ENCODE measurements around the gene NTRK2. TPM values are rescaled to one million over a fixed set of nuclear protein-coding genes. Genes with fewer than 3 reads are reported as not detected.

The NTRK2 gene
- total and polyA plus RNA-seq, 7 donors: 0.46 to 3.0 (median 2.1) TPM

- no peaks in the 10 kb centered on the region for H3K27me3 ChIP-seq
- H3K36me3 ChIP-seq: no peaks in the 10 kb centered on the region
- H3K4me3 ChIP-seq: no peak overlapping the region
- WGBS, 2 donors: 72 to 85% methylated on average over 9 of the region's 9 CpGs
- no peak overlapping the region for H3K27ac ChIP-seq
- intact Hi-C loops (cut with DNase I): no loop called here
- H3K9me3 ChIP-seq: no peaks in the 10 kb centered on the region
- no peak for DNase-seq
- TF ChIP-seq CTCF (IDR thresholded peaks at IDR 0.05): no peak
- no peak for TF ChIP-seq POLR2A (IDR thresholded peaks at IDR 0.05)
- TF ChIP-seq POLR2AphosphoS5 (IDR thresholded peaks at IDR 0.05): no peak
- peaks cover 0 to 9% (median 0%) of the 10 kb centered on the region in 4 donors for H3K4me1 ChIP-seq
Measured at GRCh38 chr9:84839541-84839940, 170.0 kb downstream of the NTRK2 start.

- Histone ChIP-seq H3K27ac (no peak overlapping the region), H3K9me3 (no peaks in the 10 kb centered on the region), H3K36me3 (no peaks in the 10 kb centered on the region), H3K4me1 (peaks cover 0 to 9% (median 0%) of the 10 kb centered on the region in 4 donors), H3K4me3 (no peak overlapping the region), H3K27me3 (no peaks in the 10 kb centered on the region)
- WGBS, 2 donors: 89 to 92% methylated on average over 5 of the region's 5 CpGs
- intact Hi-C loops (cut with DNase I): no loop called here
- DNase-seq: no peak
- TF ChIP-seq EP300 (IDR thresholded peaks at IDR 0.05): no peak
- no peak for TF ChIP-seq POLR2A (IDR thresholded peaks at IDR 0.05)
- TF ChIP-seq CTCF (IDR thresholded peaks at IDR 0.05): no peak
- no peak for TF ChIP-seq POLR2AphosphoS5 (IDR thresholded peaks at IDR 0.05)
Measured at GRCh38 chr9:84841931-84842330, 172.4 kb downstream of the NTRK2 start.

- intact Hi-C loops (cut with DNase I): no loop called here
- 32 to 64% methylated on average over 5 of the region's 5 CpGs for WGBS, 2 donors
- Histone ChIP-seq H3K36me3 (no peaks in the 10 kb centered on the region), H3K27me3 (no peaks in the 10 kb centered on the region), H3K4me1 (peaks cover 0 to 9% (median 0%) of the 10 kb centered on the region in 4 donors), H3K4me3 (no peak overlapping the region), H3K27ac (no peak overlapping the region), H3K9me3 (no peaks in the 10 kb centered on the region)
- DNase-seq: no peak
- TF ChIP-seq EP300 (IDR thresholded peaks at IDR 0.05) (no peak), CTCF (IDR thresholded peaks at IDR 0.05) (no peak), POLR2AphosphoS5 (IDR thresholded peaks at IDR 0.05) (no peak), POLR2A (IDR thresholded peaks at IDR 0.05) (no peak)
Measured at GRCh38 chr9:84843175-84843824, 173.8 kb downstream of the NTRK2 start.

GRCh38 chr9:84845956-84846900 lies 176.7 kb downstream of the NTRK2 start:
- Histone ChIP-seq H3K27ac (no peak overlapping the region), H3K36me3 (no peaks in the 10 kb centered on the region), H3K4me1 (no peaks in the 10 kb centered on the region), H3K9me3 (no peaks in the 10 kb centered on the region), H3K27me3 (no peaks in the 10 kb centered on the region), H3K4me3 (no peak overlapping the region)
- intact Hi-C loops (cut with DNase I): no loop called here
- no peak for TF ChIP-seq EP300 (IDR thresholded peaks at IDR 0.05)
- TF ChIP-seq POLR2A (IDR thresholded peaks at IDR 0.05): no peak
- TF ChIP-seq POLR2AphosphoS5 (IDR thresholded peaks at IDR 0.05): no peak
- no peak for TF ChIP-seq CTCF (IDR thresholded peaks at IDR 0.05)
- no peak for DNase-seq
- WGBS, 2 donors: 75 to 81% methylated on average over 7 of the region's 7 CpGs
